ENCODE results near the gene BROX.
"Not testable (repeated sequence)": the region's sequence is repeated elsewhere in the genome, so short reads cannot be mapped to it uniquely, and the experiment has no call there.

BROX gene

DNA sequence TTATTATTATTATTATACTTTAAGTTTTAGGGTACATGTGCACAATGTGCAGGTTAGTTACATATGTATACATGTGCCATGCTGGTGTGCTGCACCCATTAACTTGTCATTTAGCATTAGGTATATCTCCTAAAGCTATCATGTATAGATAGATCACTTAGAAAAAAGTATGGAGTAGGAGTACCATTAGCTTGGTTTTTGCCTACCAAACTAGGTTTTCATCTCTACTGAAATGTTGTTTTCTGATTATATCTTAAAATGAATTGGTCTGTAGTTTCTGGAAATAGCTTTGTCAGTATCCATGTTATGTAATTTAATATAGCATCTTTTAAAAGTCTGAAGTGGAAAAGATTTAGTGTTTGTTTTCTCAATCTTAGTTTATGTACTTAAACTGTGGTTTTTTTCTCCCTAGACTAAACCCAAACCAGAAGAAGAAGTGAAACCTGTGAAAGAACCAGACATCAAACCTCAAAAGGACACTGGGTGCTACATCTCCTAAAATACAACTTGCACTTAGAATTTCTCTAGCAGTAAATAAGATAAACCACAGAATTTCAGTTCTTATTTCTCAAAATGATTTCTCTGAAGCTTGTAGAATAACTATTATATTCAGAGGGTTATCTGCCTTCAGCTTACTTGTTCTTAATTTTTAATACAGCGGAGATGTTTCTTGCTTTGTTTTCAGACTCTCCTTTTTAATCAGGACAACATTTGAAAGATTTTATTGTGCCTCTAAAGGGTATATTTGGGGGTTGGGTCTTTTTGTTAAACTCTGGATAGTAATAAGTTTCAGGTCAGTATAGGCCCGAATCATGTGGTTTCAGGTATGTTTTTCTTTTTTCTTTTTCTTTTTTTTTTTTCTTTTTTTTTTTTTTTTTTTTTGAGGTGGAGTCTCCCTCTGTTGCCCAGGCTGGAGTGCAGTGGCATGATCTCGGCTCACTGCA lies 20.1 kb downstream of the BROX start:
- no peak for DNase-seq (ENCODE audit: low spot score)

DNA sequence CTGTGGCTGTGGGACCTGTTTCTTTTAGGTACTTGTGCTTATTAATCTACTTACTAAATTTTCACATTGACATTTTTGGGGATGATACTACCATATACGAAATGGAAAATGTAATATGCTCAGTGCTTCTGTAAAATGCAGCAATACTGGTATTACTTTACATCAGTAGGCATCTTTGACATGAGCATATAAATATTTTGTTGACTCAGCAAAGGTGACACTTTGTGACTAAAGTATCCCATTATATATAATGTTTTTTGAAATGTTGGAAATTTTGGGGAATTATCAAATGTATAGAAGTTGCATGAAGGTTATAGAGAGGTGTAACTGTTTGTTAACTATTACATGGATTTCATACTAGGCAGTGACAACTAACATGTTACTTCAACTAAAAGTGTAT lies 22.4 kb downstream of the BROX start:
- no peak for DNase-seq (ENCODE audit: low spot score)

DNA sequence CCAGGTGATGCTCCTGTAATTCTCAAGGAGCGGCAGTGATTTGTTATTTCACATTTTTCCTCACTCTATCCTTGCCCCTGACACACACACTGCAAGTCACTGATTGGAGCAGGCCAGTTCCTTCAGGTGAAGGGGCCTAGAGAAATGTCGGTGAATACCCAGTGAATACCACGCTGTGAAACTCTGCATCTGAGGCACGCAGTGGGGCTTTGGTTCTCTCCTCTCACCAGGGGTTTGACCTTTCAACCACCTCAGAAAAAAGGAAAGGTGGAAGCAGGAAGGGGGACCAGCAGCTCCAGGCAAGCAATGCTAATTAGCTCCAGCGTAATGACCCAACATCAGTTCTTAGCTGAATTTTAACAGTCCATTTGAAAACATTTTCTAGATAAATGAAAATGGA lies 24.1 kb downstream of the BROX start:
- no peak for DNase-seq (ENCODE audit: low spot score)

DNA sequence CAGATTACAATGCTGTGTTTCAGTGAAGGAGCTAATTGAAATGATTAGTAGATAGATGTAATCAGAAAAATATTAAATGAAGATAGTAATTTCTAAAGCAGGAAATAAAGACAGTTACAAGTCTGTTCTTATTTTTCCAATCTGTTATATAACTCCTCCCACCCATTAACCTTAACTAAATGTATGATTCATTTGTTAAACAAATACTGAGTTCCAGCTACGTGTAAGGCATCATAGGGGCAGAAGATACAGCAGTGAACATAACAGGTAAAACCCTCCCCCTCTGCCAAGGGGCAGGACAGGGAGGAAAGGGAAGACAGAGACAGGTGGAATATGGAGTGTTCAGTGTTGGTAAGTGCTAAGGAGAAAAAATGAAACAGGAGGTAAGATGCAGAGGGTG lies 24.6 kb downstream of the BROX start, which contains the start of gene FAM177B:
TSS of gene FAM177B (plus strand) at position 231 of the 400 bp plus-strand sequence. CDS start 9,344 bp downstream, outside the sequence.
- no peak for DNase-seq (ENCODE audit: low spot score)

DNA sequence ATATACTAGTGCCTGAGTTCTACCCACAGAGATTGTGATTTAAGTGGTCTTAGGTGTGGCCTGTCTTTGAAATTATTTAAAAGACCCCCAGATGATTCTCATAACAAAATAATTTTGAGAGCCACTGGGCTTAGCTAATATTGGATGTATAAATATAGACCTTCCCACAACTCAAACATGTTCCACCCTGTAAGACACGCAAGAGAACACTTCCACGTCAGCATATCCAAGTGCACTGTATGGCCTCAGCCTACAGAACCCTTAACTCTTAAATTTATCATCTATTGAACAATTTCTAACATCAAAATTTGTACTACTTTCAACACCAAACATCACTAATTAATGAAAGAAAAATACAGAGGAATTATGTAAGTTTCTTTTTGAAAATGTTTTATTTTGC lies 27.1 kb downstream of the BROX start:
- DNase-seq (ENCODE audit: low spot score), result no peak

DNA sequence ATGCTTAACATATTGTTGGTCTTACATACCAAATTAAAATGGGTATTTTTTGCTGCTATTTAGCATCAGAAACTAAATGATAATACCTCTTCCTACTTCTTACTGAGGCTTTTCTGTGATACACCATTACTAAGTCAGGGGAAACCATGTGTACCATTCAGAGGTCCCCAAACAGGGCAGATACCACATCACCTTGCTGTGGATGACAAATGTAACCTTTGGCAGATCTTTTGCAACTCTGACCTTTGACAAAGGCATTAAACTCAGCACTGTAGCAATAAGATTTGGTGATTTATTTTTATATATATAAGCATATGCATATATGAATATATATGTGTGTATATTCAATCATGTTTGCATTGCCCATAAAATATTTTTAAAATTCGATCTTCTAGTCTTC lies 27.6 kb downstream of the BROX start:
- DNase-seq (ENCODE audit: low spot score), result no peak

DNA sequence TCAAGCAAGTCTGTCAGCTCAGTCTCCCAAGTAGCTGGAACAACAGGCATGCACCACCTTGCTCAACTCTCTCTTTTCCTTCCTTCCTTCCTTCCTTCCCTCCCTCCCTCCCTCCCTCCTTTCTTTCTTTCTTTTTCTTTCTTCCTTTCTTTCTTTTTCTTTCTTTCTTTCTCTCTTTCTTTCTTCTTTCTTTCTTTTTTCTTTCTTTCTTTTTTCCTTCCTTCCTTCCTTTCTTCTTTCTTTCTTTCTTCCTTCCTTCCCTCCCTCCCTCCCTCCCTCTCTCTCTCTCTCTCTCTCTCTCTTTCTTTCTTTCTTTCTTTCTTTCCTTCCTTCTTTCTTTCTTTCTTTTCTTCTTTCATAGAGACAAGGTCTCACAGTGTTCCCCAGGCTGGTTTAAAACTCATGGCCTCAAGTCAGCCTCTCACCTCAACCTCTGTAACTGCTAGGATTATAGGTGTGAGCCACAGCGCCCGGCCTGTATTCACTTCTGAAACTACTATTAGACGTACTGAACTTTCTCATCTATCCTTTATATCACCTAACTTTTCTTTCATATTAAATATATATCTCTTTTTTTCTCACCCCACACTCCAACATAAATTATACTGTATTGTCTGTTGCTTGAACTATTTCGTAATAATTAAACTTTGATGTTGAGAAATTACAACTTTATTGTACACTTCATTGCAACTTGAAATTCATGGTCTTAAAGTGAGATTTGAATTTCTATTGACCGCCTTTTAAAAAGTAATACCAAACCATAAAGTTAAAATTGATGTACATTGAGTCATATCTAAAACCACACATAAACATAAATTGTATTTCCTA lies 29.5 kb downstream of the BROX start:
- DNase-seq (ENCODE audit: low spot score), result not testable (repeated sequence)

DNA sequence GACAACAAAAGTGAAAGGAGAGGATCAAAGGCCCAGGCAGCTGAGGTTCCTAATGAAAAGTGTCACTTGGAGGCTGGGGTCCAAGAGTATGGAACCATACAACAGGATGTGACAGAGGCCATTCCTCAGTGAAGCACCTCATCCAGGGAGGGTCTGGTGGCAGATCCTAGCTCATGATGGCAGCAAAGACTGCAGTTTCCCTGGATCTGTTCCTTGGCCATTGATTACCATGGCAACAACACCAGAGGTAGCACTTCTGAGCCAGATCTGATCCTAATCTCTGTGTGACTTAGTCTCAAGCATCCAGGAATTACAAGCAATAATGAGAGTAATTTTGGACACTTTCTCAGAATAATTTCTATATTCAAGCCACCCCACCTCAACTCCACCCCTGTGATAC lies 37.6 kb downstream of the BROX start:
- DNase-seq (ENCODE audit: low spot score), result no peak

DNA sequence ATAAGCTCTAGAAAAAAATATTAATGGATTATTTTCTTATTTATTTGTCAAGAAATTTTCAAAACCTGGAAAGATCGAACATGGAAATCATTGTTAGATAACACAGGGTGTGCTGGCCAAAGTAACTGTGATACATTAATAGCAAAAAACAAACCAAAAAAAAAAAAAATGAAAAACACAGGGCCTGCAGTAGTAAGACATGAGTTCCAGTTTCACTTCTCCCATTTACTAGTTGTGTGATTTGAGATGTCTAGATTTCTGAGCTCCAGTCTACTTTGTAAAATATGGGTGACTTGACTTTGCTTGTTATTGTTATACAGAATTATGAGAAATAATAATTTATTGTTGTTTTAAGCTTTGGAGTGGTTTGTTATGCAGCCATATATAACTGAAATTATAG lies 38.3 kb downstream of the BROX start:
- DNase-seq (ENCODE audit: low spot score), result no peak

DNA sequence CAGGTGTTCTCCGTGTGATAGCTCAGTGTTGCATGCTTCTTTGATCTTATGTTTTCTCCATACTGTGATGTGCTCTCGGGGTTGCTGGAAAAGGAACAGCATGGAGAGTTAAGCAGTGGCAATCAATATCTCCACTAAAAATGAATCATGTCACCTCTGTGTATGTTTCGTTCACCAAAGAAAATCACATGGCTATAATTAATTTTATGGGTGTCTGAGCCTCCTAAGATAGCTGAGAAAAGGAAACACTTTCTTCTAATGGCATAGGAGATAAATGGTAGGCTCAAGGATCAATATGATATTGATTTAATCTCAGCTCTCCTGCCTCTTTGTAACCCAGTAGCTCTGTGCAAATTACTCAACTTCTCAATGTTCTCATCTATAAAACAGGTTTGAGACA lies 38.9 kb downstream of the BROX start:
- DNase-seq (ENCODE audit: low spot score), result no peak

DNA sequence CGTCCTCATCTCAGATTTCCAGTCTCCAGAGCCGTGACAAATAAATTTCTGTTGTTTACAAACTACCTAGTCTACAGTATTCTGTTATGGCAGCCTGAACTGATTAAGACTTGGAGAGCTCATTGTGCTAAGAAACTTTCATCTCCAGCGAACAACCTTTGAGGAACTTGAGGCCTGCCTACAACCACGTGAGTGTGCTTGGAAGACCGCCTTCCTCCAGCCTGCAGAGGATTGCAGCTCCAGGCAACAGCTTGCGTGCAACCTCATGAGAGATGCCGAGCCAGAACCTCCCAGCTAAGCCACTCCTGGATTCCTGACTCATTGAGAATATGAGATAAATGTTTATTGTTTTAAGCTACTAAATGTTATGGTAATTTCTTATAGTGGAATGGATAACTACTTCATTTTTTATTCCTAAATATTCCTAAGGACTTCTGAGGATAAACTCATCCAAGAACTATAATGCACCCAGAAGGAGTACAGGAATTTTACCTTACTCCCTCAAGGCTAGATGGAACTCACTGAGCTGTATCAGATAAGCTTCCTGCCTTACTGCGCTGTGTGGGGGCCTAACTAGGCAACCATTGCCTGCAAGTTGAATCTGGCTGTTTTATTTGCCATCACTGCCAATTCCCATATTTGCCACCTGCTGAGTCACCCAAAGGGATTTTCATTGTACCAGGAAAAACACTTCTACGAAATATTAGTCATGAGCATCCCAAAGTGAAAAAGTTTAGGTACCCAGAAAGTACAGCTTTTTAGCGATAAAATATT lies 42.2 kb downstream of the BROX start:
- peak; percentile 87 for DNase-seq (ENCODE audit: low spot score)

DNA sequence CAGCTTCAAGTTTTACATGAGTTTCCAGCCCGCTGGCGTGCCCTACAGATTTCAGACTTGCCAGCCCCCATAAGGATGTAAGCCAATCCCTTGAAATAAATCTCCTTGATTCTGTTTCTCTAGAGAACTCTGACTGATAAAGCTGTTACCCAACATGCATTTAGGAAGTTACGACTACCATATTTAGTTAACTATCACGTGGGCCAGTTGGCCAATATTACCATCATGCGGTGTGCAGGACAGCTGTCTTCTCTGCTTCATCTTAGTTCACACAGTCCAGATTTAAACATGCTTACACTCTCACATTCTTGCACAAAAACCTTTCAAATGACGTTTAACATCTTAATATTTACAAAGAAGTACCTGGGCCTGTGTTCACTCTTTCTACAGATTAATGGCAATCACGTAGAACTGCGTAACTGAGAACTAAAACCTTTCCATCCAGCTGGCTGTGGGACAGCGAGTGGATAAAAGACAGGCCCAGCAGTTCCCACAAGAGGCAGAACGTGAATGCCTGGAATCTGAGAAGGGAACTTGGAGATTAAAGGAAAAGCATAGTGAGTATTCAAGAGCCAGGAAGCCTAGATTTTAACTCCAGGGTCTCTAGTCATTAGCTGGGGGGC lies 45.4 kb downstream of the BROX start:
- DNase-seq (ENCODE audit: low spot score), result no peak

DNA sequence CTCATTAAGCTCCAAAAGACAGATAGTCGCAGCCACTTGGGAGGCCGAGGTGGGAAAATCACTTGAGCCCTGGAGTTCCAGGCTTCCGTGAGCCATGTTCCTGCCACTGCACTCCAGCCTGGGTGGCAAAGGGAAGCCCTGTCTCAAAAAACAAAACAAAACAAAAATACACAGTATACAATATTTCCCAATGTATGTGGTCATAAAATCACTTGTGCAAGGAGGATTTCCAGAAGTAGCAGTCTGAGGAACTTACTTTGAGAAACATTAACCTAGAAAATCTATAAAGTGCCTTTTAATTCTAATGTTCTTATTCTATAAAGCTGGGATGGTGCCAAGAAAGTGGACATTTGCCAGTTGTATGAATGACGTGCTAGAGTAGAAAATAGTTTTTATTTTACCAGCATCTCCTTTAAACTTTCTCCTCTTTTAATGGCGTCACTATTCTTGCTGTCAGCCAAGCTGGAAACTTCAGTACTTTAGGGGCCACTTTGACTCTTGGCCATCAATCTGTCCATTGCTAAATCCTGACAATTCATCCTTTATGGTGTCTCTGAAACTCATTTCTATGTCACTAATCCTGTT lies 47.2 kb downstream of the BROX start:
- no peak for DNase-seq (ENCODE audit: low spot score)

DNA sequence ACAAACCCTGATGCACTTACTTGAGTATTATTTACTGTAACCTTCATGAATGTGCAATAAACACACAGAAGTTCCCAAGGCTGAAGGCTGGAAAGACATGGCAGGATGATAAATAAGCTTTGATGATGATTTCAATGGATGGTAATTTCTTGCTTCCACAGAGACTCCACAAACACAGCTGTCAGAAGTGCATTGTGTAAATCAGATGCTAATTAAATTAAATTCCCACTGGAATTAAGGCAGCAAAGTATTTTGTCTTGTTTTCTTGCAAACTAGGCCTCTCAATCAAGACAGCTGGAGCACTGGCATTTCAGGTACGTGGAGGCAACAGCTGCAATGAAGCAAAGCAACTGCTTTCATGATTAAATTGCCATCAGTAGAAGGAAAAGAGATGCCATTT lies 48.7 kb downstream of the BROX start:
- DNase-seq (ENCODE audit: low spot score), result no peak

DNA sequence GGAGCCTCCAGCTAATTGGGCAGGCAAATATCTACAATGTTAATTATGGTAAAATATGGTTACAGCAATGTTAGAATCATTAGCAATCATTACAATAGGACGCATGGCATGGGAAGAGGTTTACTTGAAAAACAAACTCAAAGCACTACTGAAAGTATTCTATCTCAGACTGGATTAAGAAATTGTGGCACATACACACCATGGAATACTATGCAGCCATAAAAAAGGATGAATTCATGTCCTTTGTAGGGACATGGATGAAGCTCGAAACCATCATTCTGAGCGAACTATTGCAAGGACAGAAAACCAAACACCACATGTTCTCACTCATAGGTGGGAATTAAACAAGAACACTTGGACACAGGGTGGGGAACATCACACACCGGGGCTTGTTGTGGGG lies 49.8 kb downstream of the BROX start:
- DNase-seq (ENCODE audit: low spot score), result not testable (repeated sequence)

DNA sequence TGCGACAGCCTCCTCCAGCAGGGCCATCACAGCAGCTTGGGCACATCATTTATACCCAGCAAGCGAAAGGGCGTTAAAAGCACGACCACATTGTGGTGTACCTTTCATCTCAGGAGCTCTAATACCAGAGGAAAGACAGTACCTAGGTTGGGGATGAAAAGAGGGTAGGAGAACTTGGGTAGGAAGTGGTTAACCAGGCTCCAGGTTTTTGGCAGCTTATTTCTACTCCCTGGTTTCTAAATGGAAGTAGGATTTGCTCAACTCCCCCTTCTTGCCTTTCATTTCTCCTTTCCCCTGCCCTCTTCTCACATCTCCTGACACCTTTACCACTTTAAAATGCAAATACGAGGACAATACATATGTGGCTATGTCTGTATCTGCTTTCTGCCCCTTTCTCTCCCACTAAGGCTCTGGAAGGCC lies 54.8 kb downstream of the BROX start:
- DNase-seq (ENCODE audit: low spot score), result no peak

DNA sequence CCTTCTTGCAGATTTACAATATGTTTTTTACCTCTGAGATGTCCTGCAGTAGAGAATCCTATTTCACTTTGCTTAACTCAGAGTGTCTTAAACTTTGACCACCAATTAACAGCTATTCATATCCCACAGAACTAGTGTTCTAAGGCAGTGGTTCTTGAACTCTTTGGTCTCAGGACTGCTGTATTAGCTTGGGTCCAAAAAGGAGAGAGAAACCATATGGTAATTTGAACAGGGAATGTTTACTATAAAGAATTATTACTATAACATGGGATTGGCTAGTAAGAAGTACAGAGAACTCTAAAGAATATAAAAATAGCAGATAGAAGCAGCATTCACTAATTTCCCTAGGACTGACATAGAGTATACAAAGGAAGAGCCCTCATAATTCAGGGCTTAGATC lies 56.2 kb downstream of the BROX start:
- DNase-seq (ENCODE audit: low spot score), result no peak

DNA sequence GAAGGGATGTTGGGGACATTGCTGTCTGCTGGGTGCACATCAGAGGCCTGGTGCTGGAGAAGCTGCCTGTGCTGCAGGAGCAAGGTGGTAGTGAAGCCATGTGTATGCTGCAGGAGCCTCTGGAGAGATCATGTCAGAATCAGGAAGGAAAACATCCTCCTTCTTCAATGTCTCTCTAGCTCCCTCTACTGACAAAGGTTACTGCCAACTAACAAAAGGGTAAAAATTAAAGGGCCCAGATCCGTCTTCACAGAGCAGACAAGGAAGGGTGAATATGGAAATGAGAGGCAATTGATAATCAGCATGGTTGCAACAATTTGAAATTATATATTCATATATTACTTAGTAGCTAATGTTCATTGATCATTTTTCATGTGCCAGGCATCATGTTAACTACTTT lies 56.8 kb downstream of the BROX start:
- DNase-seq (ENCODE audit: low spot score), result no peak

DNA sequence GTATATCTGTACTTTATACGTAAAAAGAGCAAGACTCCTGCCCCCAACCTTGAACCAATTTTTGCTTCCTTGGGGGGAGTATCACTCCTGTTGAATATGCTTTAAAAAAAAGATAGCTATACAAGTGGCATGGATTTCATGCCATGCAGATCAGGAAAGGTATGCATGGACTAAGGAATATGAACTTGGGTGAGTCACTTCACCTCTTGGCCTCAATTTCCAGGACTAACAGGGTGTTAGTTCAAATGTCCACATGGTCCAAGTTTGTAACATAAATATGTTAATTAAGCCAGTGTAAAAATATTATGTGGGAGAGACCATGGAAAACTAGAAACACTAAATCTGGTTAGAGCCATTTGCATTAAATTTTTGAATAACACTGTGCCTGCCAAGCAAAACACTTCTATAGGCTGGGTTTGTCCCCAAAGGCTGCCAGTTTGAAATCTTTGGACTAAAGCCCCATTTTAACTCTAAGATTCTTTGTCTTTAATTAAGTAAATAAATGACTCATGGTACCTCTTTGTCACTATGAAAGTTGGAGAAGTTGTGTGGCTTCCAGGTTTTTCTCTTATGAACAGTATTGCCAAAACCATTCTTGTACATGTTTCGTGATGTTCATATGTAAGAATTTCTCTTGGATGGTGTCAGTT lies 57.7 kb downstream of the BROX start:
- no peak for DNase-seq (ENCODE audit: low spot score)

DNA sequence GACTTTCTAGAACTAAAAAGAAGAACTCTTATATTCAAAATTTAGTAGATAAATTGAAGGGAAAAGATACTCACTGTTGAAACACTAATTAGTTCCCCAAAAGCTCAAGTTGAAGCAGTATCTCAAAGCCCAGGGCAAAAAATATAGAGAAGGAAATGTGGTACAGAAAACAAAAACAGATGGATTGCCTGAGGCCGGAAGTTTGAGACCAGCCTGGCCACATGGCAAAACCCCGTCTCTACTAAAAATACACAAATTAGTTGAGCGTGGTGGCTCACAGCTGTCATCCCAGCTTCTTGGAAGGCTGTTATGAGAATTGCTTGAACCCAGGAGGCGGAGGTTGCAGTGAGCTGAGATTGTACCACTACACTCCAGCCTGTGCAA lies 60.6 kb downstream of the BROX start:
- DNase-seq (ENCODE audit: low spot score), result no peak

DNA sequence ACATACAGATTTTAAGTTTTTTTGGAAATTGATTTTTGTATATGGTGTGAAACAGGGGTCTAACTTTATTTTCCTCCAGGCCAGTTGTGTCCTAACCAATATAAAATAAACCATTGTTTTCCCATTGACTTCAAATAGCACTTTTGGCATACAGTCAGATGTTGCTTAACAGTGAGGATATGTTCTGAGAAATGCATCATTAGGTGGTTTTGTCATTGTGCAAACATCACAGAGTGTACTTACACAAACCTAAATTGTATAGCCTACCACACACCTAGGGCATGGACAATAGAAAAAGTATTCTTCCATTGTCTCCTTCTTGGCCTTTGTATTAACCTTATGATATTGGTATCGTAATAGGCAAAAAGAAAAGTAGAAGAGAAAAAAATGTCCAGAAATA lies 65.1 kb downstream of the BROX start:
- DNase-seq (ENCODE audit: low spot score), result no peak

All from GM03348 (cell line).